ENCODE results near the gene SMYD3.

DNA sequence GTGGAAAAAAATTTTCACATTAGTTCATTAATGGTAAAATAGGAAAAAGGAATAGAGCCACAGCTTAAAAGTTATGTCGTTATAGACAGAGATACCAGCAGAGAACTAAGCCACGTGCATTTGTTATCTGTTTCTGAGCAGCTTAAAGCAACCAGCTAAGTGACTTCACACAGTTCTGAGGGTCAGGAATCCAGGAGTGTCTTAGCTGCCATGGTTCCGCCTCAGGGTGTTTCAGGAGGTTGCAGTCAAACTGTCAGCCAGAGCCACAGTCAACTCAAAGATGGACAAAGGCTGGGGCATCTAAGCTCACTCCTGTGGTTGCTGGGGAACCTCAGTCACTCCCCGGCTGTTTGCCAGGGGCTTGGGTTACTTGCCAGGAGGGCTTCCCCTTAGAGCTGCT, 515.8 kb downstream of the SMYD3 start:
- TF ChIP-seq, protein P1, sequence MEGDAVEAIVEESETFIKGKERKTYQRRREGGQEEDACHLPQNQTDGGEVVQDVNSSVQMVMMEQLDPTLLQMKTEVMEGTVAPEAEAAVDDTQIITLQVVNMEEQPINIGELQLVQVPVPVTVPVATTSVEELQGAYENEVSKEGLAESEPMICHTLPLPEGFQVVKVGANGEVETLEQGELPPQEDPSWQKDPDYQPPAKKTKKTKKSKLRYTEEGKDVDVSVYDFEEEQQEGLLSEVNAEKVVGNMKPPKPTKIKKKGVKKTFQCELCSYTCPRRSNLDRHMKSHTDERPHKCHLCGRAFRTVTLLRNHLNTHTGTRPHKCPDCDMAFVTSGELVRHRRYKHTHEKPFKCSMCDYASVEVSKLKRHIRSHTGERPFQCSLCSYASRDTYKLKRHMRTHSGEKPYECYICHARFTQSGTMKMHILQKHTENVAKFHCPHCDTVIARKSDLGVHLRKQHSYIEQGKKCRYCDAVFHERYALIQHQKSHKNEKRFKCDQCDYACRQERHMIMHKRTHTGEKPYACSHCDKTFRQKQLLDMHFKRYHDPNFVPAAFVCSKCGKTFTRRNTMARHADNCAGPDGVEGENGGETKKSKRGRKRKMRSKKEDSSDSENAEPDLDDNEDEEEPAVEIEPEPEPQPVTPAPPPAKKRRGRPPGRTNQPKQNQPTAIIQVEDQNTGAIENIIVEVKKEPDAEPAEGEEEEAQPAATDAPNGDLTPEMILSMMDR (IDR thresholded peaks at IDR 0.05; ENCODE audit: low read length) = no peak
- no peak for TF ChIP-seq EZH2 (optimal IDR thresholded peaks at IDR 0.05; ENCODE audit: low read depth, low read length)
